GM06990 (cell line): ENCODE results near the gene SETD3.

ENCODE experiments used
- DNase-seq: peaks from one replicate; pipeline ENCODE4 v3.0.0-alpha.2; 2011; ENCODE audit not compliant: insufficient read length; ENCODE audit errors: extremely low read depth
- H3K27me3 ChIP-seq: replicated peaks from 2 replicates; pipeline ENCODE4 v1.6.0; 2011; ENCODE audit warnings: low read length; ENCODE audit not compliant: control insufficient read depth, insufficient read depth
- H3K36me3 ChIP-seq: 2 replicates; pipeline ENCODE4 v1.5.1; 2011; ENCODE audit warnings: low read length; ENCODE audit not compliant: control insufficient read depth, insufficient read depth
- H3K4me3 ChIP-seq: replicated peaks from 2 replicates; pipeline ENCODE4 v1.5.1; 2011; ENCODE audit warnings: low read depth, mild to moderate bottlenecking, control low read depth, low read length
- TF ChIP-seq, protein P1 (sequence below): IDR thresholded peaks from 2 replicates; pipeline ENCODE4 v1.5.1; 2011; ENCODE audit warnings: low read length, control low read depth, mild to moderate bottlenecking, inconsistent platforms; ENCODE audit not compliant: insufficient read depth, poor library complexity, severe bottlenecking

The SETD3 gene

DNA sequence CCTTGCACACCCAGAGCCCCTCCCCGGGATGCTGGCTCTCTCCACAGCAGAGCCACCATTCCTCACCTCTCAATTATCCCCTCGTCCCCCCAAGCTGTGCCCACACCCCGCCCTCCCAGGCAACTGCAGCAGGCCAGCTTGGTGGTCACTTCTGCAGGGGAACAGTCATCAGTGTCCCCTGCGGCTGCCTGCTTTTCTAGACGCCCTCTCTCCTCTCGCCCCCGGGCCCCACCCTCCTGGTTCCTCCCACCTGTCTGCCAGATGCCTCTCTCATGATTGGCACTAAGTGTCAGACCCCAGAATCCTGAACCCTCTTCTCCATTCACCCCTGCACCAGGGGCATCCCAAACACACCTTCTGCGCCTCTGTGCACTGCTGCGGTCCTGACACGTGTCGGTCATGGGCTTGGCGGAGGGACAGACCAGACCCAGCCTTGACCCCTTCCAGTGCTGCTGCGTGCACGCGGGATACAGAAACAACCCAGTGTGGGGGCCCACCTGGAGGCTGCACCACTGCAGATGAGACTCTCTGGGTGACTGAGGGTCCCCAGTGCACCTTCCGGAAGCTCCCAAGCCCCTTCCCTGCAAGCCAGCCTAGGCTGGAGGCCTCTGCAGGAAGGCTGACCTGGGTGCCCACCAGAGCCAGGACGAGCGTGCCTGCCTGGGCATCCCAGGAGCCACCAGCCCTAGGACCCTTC is 99.5 kb downstream of the SETD3 start:
- DNase-seq: no peak
- TF ChIP-seq, protein P1, sequence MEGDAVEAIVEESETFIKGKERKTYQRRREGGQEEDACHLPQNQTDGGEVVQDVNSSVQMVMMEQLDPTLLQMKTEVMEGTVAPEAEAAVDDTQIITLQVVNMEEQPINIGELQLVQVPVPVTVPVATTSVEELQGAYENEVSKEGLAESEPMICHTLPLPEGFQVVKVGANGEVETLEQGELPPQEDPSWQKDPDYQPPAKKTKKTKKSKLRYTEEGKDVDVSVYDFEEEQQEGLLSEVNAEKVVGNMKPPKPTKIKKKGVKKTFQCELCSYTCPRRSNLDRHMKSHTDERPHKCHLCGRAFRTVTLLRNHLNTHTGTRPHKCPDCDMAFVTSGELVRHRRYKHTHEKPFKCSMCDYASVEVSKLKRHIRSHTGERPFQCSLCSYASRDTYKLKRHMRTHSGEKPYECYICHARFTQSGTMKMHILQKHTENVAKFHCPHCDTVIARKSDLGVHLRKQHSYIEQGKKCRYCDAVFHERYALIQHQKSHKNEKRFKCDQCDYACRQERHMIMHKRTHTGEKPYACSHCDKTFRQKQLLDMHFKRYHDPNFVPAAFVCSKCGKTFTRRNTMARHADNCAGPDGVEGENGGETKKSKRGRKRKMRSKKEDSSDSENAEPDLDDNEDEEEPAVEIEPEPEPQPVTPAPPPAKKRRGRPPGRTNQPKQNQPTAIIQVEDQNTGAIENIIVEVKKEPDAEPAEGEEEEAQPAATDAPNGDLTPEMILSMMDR: no peak
- Histone ChIP-seq H3K4me3 (no peak overlapping the region), H3K27me3 (no peaks in the 10 kb centered on the region; the same call in 1 of the 2 replicates), H3K36me3 (no peaks in the 10 kb centered on the region)

- Histone ChIP-seq H3K36me3 (no peaks in the 10 kb centered on the region), H3K4me3 (no peak overlapping the region), H3K27me3 (no peaks in the 10 kb centered on the region; the same call in 1 of the 2 replicates)
- TF ChIP-seq, protein P1: no peak
- DNase-seq: no peak
These were observed 100.3 kb downstream of the SETD3 start for GRCh38 chr14:99380402-99380801.

- DNase-seq: no peak
- TF ChIP-seq, protein P1: no peak
- H3K4me3 ChIP-seq: no peak overlapping the region
These were observed 101.9 kb downstream of the SETD3 start for GRCh38 chr14:99378782-99379214.

GRCh38 chr14:99377951-99378350 is 102.7 kb downstream of the SETD3 start:
- no peaks in the 10 kb centered on the region for H3K36me3 ChIP-seq
- no peak for DNase-seq
- no peaks in the 10 kb centered on the region for H3K27me3 ChIP-seq
- TF ChIP-seq, protein P1: no peak
- no peak overlapping the region for H3K4me3 ChIP-seq

More at GRCh38 chr14:99378782-99379214, 101.9 kb downstream of the SETD3 start:
- H3K27me3 ChIP-seq: no peaks in the 10 kb centered on the region
- H3K36me3 ChIP-seq: no peaks in the 10 kb centered on the region

GRCh38 chr14:99374964-99375363 is 105.7 kb downstream of the SETD3 start:
- TF ChIP-seq, protein P1: no peak
- Histone ChIP-seq H3K36me3 (no peaks in the 10 kb centered on the region), H3K4me3 (no peak overlapping the region), H3K27me3 (no peaks in the 10 kb centered on the region)
- DNase-seq: no peak
